Lower leg skin (tissue), 3 donors: ENCODE data around the gene ZSCAN21.

Experiments
- POLR2A ChIP-seq, 2 donors: fragments of 450-650 bp; IDR thresholded peaks; one replicate each; pipeline ENCODE4 v1.6.1; 2016 to 2017; ENCODE audit warnings: antibody characterized with exemption in 2 of 2, mild to moderate bottlenecking in 1 of 2, moderate library complexity in 1 of 2
- TF ChIP-seq, protein P1 (sequence below), 3 donors: fragments of 450-650 bp; IDR thresholded peaks; one replicate each; pipeline ENCODE4 v1.5.1; 2016; ENCODE audit warnings: antibody characterized with exemption in 3 of 3, mild to moderate bottlenecking in 3 of 3, moderate library complexity in 2 of 3

DNA sequence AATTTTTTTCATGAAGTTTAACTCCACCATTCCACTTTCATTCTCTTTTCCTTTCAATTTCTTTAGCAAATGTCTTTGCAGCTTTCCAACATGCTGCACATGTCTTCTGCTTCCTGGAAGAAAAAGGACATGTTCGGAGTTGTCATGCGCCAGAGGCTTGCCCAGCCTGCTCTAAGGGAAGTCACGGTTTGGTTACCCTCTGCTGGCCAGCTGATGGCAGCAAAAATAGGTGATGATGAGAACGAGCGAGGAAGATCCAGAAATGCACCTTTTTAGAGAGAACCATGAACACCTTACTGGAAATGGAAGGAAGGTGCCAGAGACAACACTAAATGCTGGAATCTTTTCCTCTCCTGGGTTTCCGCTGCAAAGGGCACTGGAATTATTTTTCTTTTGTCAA, 4.9 kb upstream of the ZSCAN21 start:
- TF ChIP-seq, protein P1, sequence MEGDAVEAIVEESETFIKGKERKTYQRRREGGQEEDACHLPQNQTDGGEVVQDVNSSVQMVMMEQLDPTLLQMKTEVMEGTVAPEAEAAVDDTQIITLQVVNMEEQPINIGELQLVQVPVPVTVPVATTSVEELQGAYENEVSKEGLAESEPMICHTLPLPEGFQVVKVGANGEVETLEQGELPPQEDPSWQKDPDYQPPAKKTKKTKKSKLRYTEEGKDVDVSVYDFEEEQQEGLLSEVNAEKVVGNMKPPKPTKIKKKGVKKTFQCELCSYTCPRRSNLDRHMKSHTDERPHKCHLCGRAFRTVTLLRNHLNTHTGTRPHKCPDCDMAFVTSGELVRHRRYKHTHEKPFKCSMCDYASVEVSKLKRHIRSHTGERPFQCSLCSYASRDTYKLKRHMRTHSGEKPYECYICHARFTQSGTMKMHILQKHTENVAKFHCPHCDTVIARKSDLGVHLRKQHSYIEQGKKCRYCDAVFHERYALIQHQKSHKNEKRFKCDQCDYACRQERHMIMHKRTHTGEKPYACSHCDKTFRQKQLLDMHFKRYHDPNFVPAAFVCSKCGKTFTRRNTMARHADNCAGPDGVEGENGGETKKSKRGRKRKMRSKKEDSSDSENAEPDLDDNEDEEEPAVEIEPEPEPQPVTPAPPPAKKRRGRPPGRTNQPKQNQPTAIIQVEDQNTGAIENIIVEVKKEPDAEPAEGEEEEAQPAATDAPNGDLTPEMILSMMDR (IDR thresholded peaks at IDR 0.05), result no peak
- TF ChIP-seq POLR2A (IDR thresholded peaks at IDR 0.05), result no peak
